ENCODE measurements around the gene RPL10. TPM values are rescaled to one million over a fixed set of nuclear protein-coding genes. Genes with fewer than 3 reads are reported as not detected.

The RPL10 gene
- total RNA-seq, 4 donors from 2014 or later, result 6,220 to 8,957 (median 7,673) TPM

- TF ChIP-seq, protein P1, sequence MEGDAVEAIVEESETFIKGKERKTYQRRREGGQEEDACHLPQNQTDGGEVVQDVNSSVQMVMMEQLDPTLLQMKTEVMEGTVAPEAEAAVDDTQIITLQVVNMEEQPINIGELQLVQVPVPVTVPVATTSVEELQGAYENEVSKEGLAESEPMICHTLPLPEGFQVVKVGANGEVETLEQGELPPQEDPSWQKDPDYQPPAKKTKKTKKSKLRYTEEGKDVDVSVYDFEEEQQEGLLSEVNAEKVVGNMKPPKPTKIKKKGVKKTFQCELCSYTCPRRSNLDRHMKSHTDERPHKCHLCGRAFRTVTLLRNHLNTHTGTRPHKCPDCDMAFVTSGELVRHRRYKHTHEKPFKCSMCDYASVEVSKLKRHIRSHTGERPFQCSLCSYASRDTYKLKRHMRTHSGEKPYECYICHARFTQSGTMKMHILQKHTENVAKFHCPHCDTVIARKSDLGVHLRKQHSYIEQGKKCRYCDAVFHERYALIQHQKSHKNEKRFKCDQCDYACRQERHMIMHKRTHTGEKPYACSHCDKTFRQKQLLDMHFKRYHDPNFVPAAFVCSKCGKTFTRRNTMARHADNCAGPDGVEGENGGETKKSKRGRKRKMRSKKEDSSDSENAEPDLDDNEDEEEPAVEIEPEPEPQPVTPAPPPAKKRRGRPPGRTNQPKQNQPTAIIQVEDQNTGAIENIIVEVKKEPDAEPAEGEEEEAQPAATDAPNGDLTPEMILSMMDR (IDR thresholded peaks at IDR 0.05), result no peak
- ATAC-seq (ENCODE audit: low FRiP score), result no peak
- DNase-seq (ENCODE audit: low spot score), result no peak
Observed at GRCh38 chrX:154430916-154431315, 32.7 kb downstream of the RPL10 start.

- ATAC-seq (ENCODE audit: low FRiP score) (no peak), DNase-seq (ENCODE audit: low spot score) (no peak)
- TF ChIP-seq, protein P1 (IDR thresholded peaks at IDR 0.05), result no peak
Observed at GRCh38 chrX:154431341-154431740, 33.2 kb downstream of the RPL10 start.

- DNase-seq (ENCODE audit: low spot score), result no peak
- TF ChIP-seq, protein P1 (IDR thresholded peaks at IDR 0.05), result no peak
- ATAC-seq (ENCODE audit: low FRiP score), result no peak
Observed at GRCh38 chrX:154432210-154432609, 34.0 kb downstream of the RPL10 start.

DNA sequence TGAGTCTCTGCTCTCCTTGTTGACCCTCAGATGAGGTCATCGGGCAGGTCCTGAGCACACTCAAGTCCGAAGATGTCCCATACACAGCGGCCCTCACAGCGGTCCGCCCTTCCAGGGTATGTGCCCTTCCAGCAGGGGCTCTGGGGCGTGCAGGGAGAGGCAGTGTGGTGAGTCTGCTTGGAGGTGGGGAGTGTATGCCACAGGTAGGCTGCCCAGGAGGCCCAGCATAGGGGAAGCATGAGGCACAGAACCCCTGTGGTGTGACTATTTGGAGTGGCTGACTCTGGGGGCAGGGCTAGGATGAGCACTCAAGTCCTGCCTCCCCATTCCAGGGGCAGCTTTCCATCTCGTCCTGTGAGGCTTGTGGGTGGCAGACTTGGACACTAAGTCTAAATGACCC lies 35.4 kb downstream of the RPL10 start:
- ATAC-seq (ENCODE audit: low FRiP score) (no peak), DNase-seq (ENCODE audit: low spot score) (no peak)
- TF ChIP-seq, protein P1 (IDR thresholded peaks at IDR 0.05), result no peak

DNA sequence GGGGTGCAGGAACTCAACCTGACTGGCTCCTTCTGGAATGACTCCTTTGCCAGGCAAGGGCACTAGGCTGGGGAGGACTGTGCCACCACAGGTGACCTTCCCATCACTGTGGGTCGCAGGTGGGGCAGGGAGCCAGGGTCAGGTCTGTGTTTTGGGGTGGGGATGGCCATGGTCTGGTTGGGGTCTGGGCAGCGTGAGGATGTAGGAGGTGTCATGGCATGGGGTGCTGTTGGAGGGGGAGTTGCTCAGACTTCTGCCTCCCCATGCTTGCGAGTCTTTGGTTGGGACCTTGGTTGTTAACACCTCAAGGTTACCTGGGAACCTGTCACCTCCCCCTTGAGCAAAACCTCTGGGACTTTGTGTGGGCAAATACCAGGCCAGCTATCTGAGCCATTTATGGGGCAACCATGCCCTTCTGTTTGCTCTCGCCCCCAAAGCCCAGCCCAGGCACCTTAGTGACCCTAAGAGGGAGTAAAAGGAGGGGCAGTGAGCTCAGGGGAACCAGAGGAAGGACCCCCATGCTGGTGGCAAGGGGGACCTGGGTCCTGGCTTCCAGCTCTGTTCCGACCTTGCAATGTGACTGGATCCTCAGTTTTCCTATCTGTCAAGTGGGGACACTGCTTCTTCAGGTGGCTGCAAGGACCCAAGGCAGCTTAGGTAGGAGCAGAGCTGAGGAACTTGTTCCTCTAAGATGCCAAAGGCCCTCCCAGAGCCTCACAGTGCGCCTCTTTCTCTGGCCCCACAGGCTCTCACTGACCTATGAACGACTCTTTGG lies 36.4 kb downstream of the RPL10 start:
- ATAC-seq (ENCODE audit: low FRiP score) (no peak), DNase-seq (ENCODE audit: low spot score) (no peak)
- TF ChIP-seq, protein P1 (IDR thresholded peaks at IDR 0.05), result no peak

GRCh38 chrX:154435171-154435733 lies 37.1 kb downstream of the RPL10 start:
- DNase-seq (ENCODE audit: low spot score) (no peak), ATAC-seq (ENCODE audit: low FRiP score) (no peak)
- TF ChIP-seq, protein P1 (IDR thresholded peaks at IDR 0.05), result no peak
